Bronchial epithelial cell (primary cell): Measurements from ENCODE around the gene KERA. TPM values are rescaled to one million over a fixed set of nuclear protein-coding genes. Genes with fewer than 3 reads are reported as not detected.

Experiments used
- DNase-seq: peaks from one replicate; pipeline ENCODE4 v3.0.0-alpha.2; 2010; ENCODE audit warnings: low read depth
- FAIRE-seq: peaks from 2 replicates; lab custom pipeline; 2011; peaks lifted over from hg19 to GRCh38; lab: Jason Lieb, UNC
- H3K27me3 ChIP-seq: 2 replicates; pipeline ENCODE4 v1.5.1; 2011; ENCODE audit warnings: low read length; ENCODE audit not compliant: control insufficient read depth, insufficient read depth
- H3K36me3 ChIP-seq: 2 replicates; pipeline ENCODE4 v1.5.1; 2011; ENCODE audit warnings: low read length; ENCODE audit not compliant: control insufficient read depth, insufficient read depth
- H3K4me3 ChIP-seq: 2 replicates; pipeline ENCODE4 v1.5.1; 2011; ENCODE audit warnings: mild to moderate bottlenecking, low read depth, low read length, control low read depth
- CTCF ChIP-seq: IDR thresholded peaks from 2 replicates; pipeline ENCODE4 v1.5.1; 2011; ENCODE audit warnings: mild to moderate bottlenecking, moderate library complexity, low read length, control low read depth, inconsistent platforms; ENCODE audit not compliant: insufficient read depth, severe bottlenecking
- total RNA-seq: library from RNA; depleted of rRNA; stranded (reverse); fragments of >200 nt; gene quantifications from 2 replicates; pipeline ENCODE4 v1.2.1, GENCODE V29; 2014

KERA gene
- total RNA-seq, 1 donor from 2014 or later, result not detected

- Histone ChIP-seq H3K4me3 (no peak overlapping the region), H3K36me3 (no peaks in the 10 kb centered on the region), H3K27me3 (peaks cover 8% of the 10 kb centered on the region)
- DNase-seq, result no peak
- FAIRE-seq, result no peak
- no peak for TF ChIP-seq CTCF
Measured at GRCh38 chr12:91072931-91073330, 15.1 kb upstream of the KERA start.

- TF ChIP-seq CTCF, result no peak
- FAIRE-seq, result no peak
Measured at GRCh38 chr12:91070936-91071335, 13.1 kb upstream of the KERA start.

GRCh38 chr12:91065396-91065795, 7.6 kb upstream of the KERA start:
- DNase-seq (no peak), FAIRE-seq (no peak)
- TF ChIP-seq CTCF, result no peak
- no peak overlapping the region for H3K4me3 ChIP-seq
- no peaks in the 10 kb centered on the region for H3K36me3 ChIP-seq
- peaks cover 1% of the 10 kb centered on the region for H3K27me3 ChIP-seq

More at GRCh38 chr12:91070936-91071335, 13.1 kb upstream of the KERA start:
- H3K36me3 ChIP-seq, result no peaks in the 10 kb centered on the region
- H3K4me3 ChIP-seq, result no peak overlapping the region
- DNase-seq, result no peak
- H3K27me3 ChIP-seq, result peaks cover 1% of the 10 kb centered on the region

- no peaks in the 10 kb centered on the region for H3K36me3 ChIP-seq
- H3K27me3 ChIP-seq, result peaks cover 1% of the 10 kb centered on the region
- FAIRE-seq, result no peak
- DNase-seq, result no peak
- H3K4me3 ChIP-seq, result no peak overlapping the region
- TF ChIP-seq CTCF, result no peak
Measured at GRCh38 chr12:91064640-91065039, 6.8 kb upstream of the KERA start.

- no peak overlapping the region for H3K4me3 ChIP-seq
- DNase-seq (no peak), FAIRE-seq (no peak)
- H3K27me3 ChIP-seq, result no peaks in the 10 kb centered on the region
- no peaks in the 10 kb centered on the region for H3K36me3 ChIP-seq
- TF ChIP-seq CTCF, result no peak
Measured at GRCh38 chr12:91061091-91061490, 3.3 kb upstream of the KERA start.

GRCh38 chr12:91059211-91059610, 1.4 kb upstream of the KERA start:
- TF ChIP-seq CTCF, result no peak
- DNase-seq (no peak), FAIRE-seq (no peak)
- H3K36me3 ChIP-seq, result no peaks in the 10 kb centered on the region
- H3K4me3 ChIP-seq, result no peak overlapping the region
- H3K27me3 ChIP-seq, result no peaks in the 10 kb centered on the region
